ENCODE data around the gene KRT14.
A peak's percentile ranks its signal among the peaks of the same experiment; 100 is the strongest.

The KRT14 gene

GRCh38 chr17:41576740-41577139 lies 10.0 kb downstream of the KRT14 start:
- DNase-seq: peak; percentile 7

GRCh38 chr17:41575336-41575735 lies 11.4 kb downstream of the KRT14 start:
- DNase-seq: no peak

GRCh38 chr17:41571561-41572434 lies 14.9 kb downstream of the KRT14 start, which contains the start of gene KRT9:
KRT9 (minus strand) TSS chr17:41572059; CDS start chr17:41571992, 67 bp downstream.
- DNase-seq: no peak

GRCh38 chr17:41567317-41567716 lies 19.4 kb downstream of the KRT14 start:
- no peak for DNase-seq

GRCh38 chr17:41565338-41565737 lies 21.4 kb downstream of the KRT14 start:
- no peak for DNase-seq

DNA sequence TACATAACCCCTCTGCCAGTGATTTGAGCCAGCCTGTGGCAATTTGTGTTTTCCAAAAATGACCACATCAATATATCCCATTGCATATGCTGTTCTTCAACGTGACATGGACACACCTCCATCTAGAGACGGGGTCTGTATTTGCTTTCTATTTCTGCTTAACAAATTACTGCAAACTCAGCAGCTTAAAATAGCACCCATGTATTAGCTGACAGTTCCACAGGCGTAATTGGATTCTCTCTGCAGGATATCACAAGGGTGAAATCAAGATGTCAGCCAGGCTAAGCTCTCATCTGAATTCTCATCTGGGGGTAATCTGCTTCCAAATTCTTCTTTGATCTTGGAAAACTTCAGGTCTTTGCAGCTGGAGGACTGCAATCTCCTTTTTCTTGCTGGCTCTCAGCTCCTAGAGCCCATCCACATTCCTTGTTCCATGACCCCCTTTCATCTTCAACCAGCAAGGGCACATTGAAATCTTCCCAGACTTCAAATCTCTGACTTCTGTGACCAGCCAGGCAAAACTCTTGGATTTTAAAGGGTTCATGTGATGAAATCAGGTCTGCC lies 23.0 kb downstream of the KRT14 start:
- DNase-seq: no peak

DNA sequence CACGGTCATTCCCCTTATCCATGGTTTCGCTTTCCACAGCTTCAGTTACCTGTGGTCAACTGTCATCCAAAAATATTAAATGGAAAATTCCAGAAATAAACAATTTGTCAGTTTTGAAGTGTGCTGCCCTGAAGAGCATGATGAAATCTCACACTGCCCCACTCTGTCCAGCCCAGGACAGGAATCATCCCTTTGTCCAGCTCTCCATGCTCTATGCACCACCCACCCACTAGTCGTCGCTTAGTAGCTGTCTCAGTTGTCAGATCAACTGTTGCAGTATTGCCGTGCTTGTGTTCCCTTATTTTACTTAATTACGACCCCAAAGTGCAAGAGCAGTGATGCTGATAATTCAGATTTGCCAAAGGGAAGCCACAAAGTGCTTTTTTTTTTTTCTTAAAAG lies 25.1 kb downstream of the KRT14 start:
- no peak for DNase-seq

DNA sequence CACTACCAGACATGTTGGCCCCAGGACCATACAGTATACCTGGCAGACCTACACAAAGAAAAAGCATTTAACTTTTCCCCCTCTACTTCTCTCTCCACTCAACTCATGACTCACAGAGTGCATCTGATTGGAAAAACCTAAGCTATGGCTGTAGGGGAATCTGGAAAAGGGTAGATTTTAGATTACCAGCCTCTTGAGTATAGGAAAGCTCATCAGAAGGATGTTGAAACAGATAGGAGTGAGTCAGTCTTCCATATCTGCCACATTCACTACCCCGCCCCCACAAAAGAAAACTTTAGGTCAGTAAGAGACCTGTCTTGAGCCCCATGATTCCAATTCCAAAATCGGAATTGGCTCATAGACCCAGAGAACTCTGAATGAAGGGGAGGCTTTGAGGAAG lies 27.1 kb downstream of the KRT14 start:
- no peak for DNase-seq

- DNase-seq: no peak
Measured at GRCh38 chr17:41556931-41557330, 29.8 kb downstream of the KRT14 start.

- DNase-seq: no peak
Measured at GRCh38 chr17:41556306-41556705, 30.4 kb downstream of the KRT14 start.

GRCh38 chr17:41555105-41555887 lies 31.4 kb downstream of the KRT14 start:
- no peak for DNase-seq

GRCh38 chr17:41553987-41554680 lies 32.6 kb downstream of the KRT14 start:
- DNase-seq: no peak

DNA sequence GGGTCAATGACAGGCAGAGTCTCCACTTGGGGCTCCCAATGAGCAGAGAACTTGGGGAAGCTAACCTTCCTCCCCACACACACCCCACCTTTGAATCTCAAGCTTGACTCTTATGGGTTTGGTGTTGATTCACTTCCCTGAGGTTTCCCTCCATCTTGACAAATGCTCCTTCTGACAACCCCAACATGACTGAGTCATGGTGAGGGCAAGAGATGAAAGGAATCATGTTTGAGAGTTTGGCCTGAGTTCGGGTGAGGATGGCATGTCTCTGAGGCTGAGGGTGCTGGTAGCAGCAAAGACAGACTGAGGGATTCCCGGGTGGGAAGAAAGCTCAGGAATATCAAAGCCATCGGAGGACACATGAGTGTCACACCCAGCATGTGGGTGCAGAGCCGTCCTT lies 33.5 kb downstream of the KRT14 start:
- no peak for DNase-seq

GRCh38 chr17:41552455-41552854 lies 34.2 kb downstream of the KRT14 start:
- DNase-seq: no peak

DNA sequence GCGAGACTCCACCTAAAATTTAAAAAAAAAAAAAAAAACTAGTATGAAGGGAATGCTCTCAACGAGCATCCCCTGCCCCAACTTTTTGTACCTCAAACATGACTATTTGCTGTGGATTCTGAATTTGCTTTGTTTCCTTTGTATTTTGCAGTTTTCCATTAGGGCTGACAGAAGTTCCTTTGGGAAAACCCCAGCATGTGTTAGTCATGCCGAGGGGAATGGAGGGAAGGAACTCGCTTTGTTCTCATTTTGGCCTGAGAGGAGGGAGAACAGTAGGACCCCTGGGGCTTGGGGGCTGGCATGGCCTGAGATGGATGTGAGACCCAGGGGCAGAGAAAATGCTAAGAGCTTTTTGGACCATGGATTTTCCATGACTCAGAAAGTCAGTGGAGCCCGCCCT lies 35.3 kb downstream of the KRT14 start:
- no peak for DNase-seq

GRCh38 chr17:41549596-41550039 lies 37.1 kb downstream of the KRT14 start:
- DNase-seq: no peak

GRCh38 chr17:41548844-41549595 lies 37.7 kb downstream of the KRT14 start:
- DNase-seq: peak; percentile 93

- DNase-seq: peak; percentile 68
Measured at GRCh38 chr17:41547921-41548843, 38.5 kb downstream of the KRT14 start.

GRCh38 chr17:41547378-41547841 lies 39.3 kb downstream of the KRT14 start:
- peak; percentile 83 for DNase-seq

GRCh38 chr17:41546819-41547218 lies 39.9 kb downstream of the KRT14 start:
- no peak for DNase-seq
